Measurements from ENCODE around the gene AUTS2.

AUTS2 gene

GRCh38 chr7:70479153-70480021 is 881.1 kb downstream of the AUTS2 start:
- peak in 1 of 5 experiments; percentile 1 for DNase-seq

GRCh38 chr7:70480927-70481569 is 882.8 kb downstream of the AUTS2 start:
- no peak for DNase-seq

GRCh38 chr7:70481570-70482123 is 883.4 kb downstream of the AUTS2 start:
- no peak for DNase-seq

GRCh38 chr7:70484255-70484654 is 886.0 kb downstream of the AUTS2 start:
- no peak for DNase-seq

- no peak for DNase-seq
Observed at GRCh38 chr7:70486977-70487376, 888.7 kb downstream of the AUTS2 start.

GRCh38 chr7:70487428-70487827 is 889.2 kb downstream of the AUTS2 start:
- no peak for DNase-seq

- no peak for DNase-seq
Observed at GRCh38 chr7:70487886-70488285, 889.6 kb downstream of the AUTS2 start.

GRCh38 chr7:70489813-70490212 is 891.5 kb downstream of the AUTS2 start:
- no peak for DNase-seq

- no peak for DNase-seq
Observed at GRCh38 chr7:70492625-70493024, 894.4 kb downstream of the AUTS2 start.

- DNase-seq: no peak
Observed at GRCh38 chr7:70494225-70495032, 896.2 kb downstream of the AUTS2 start.

GRCh38 chr7:70495033-70495376 is 896.7 kb downstream of the AUTS2 start:
- DNase-seq: no peak

GRCh38 chr7:70497793-70498192 is 899.5 kb downstream of the AUTS2 start:
- DNase-seq: no peak

GRCh38 chr7:70498232-70498992 is 900.1 kb downstream of the AUTS2 start:
- no peak for DNase-seq

GRCh38 chr7:70500261-70500660 is 902.0 kb downstream of the AUTS2 start:
- DNase-seq: no peak

GRCh38 chr7:70502117-70502863 is 904.0 kb downstream of the AUTS2 start:
- no peak for DNase-seq

- DNase-seq: no peak
Observed at GRCh38 chr7:70504254-70504653, 906.0 kb downstream of the AUTS2 start.

GRCh38 chr7:70505468-70505867 is 907.2 kb downstream of the AUTS2 start:
- no peak for DNase-seq

- DNase-seq: no peak
Observed at GRCh38 chr7:70505886-70506285, 907.6 kb downstream of the AUTS2 start.

GRCh38 chr7:70506434-70506833 is 908.2 kb downstream of the AUTS2 start:
- DNase-seq: no peak

GRCh38 chr7:70512144-70512543 is 913.9 kb downstream of the AUTS2 start:
- DNase-seq: no peak

GRCh38 chr7:70512761-70513160 is 914.5 kb downstream of the AUTS2 start:
- DNase-seq: no peak

GRCh38 chr7:70520611-70521010 is 922.3 kb downstream of the AUTS2 start:
- no peak for DNase-seq

All from T-helper 2 cell (primary cell).